Esophagus muscularis mucosa (tissue), 4 donors: ENCODE measurements around the gene SLX4IP. TPM values are rescaled to one million over a fixed set of nuclear protein-coding genes. Genes with fewer than 3 reads are reported as not detected.

Experiments used
- DNase-seq: peaks from one replicate; pipeline ENCODE4 v3.0.0-alpha.2; 2017; ENCODE audit errors: extremely low spot score
- H3K27ac ChIP-seq, 4 donors: fragments of 200-600 bp; sonication (generic); replicated peaks in 1 of 4; 1 replicate in 3 of 4; 2 replicates in 1 of 4; pipeline ENCODE4 v1.5.1; 2016 to 2019; ENCODE audit warnings: mild to moderate bottlenecking in 1 of 4
- H3K27me3 ChIP-seq, 4 donors: fragments of 200-600 bp; sonication (generic); one replicate each; pipeline versions ENCODE4 v1.5.1 to v1.6.0; 2016 to 2019
- H3K36me3 ChIP-seq, 4 donors: fragments of 200-600 bp; sonication (generic); one replicate each; pipeline ENCODE4 v1.5.1; 2016 to 2019
- H3K4me1 ChIP-seq, 4 donors: fragments of 200-600 bp; sonication (generic); one replicate each; pipeline ENCODE4 v1.5.1; 2016 to 2019
- H3K4me3 ChIP-seq, 4 donors: fragments of 200-600 bp; sonication (generic); 1 replicate in 2 of 4; 2 replicates in 2 of 4; pipeline ENCODE4 v1.5.1; 2016 to 2019; ENCODE audit warnings: mild to moderate bottlenecking in 4 of 4, moderate library complexity in 1 of 4
- H3K9me3 ChIP-seq, 4 donors: fragments of 200-600 bp; sonication (generic); 1 replicate in 3 of 4; 2 replicates in 1 of 4; pipeline ENCODE4 v1.5.1; 2016 to 2019
- EP300 ChIP-seq: sonication (generic); formaldehyde crosslinking; IDR thresholded peaks from one replicate; pipeline ENCODE4 v1.6.1; 2017; ENCODE audit warnings: antibody characterized with exemption
- POLR2A ChIP-seq: fragments of 450-650 bp; IDR thresholded peaks from one replicate; pipeline ENCODE4 v1.6.1; 2017; ENCODE audit warnings: antibody characterized with exemption, moderate library complexity, mild to moderate bottlenecking, low read depth
- POLR2AphosphoS5 ChIP-seq, 2 donors: sonication (generic); formaldehyde crosslinking; IDR thresholded peaks; one replicate each; pipeline ENCODE4 v1.6.1; 2017; ENCODE audit warnings: antibody characterized with exemption in 2 of 2
- WGBS: methylation state at CpG from one replicate; pipeline ENCODE4 v1.1.5; 2018; 5-methylcytosine and 5-hydroxymethylcytosine counted together
- intact Hi-C: fragments of 100-400 bp; cut with DNase I; formaldehyde crosslinking; loops from one replicate; pipeline ENCODE4 v1.15.1; 2023
- total RNA-seq, 4 donors: library from RNA; depleted of rRNA; stranded (reverse); fragments of >200 nt; gene quantifications; one replicate each; pipeline versions ENCODE4 v1.1.0 to v1.2.1, GENCODE V29; 2016
- TF ChIP-seq, protein P1 (sequence below), 3 experiments: fragments of 200-600 bp in 2 of 3; fragments of 450-650 bp in 1 of 3; sonication (generic) in 2 of 3; IDR thresholded peaks; one replicate each; pipeline ENCODE4 v1.5.1; 2017 to 2019; ENCODE audit warnings: antibody characterized with exemption in 3 of 3, mild to moderate bottlenecking in 2 of 3, moderate library complexity in 1 of 3

Gene SLX4IP
- total RNA-seq, 4 donors from 2014 or later, result 1.2 to 2.1 (median 1.5) TPM

DNA sequence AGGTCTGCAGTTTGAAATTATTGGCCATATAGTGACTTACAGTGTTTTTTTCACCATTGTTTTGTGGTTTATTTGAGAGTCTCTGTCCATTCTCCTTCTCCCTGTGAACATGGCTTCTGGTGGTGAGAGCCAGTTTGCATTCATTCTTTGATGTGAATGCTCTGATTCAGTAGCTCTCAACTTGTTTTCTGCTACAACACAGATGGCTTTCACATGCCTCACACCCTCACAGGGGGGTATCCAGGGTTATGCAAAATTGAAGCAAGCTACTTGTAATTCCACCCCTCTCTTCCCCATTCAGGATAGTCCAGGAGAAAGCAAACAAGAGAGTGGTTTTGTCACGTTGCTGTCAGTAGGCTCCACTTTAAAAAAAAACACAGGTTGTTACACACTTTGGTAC lies 55.6 kb downstream of the SLX4IP start:
- DNase-seq, result no peak
- WGBS, result 48% methylated on average over 1 of the region's 1 CpG
- no peak overlapping the region for H3K27ac ChIP-seq
- no peaks in the 10 kb centered on the region for H3K9me3 ChIP-seq
- H3K36me3 ChIP-seq, result no peaks in the 10 kb centered on the region
- peaks cover 0 to 6% (median 0%) of the 10 kb centered on the region in 4 donors for H3K4me1 ChIP-seq
- H3K4me3 ChIP-seq, result no peak overlapping the region
- no peak for TF ChIP-seq POLR2A
- TF ChIP-seq, protein P1, sequence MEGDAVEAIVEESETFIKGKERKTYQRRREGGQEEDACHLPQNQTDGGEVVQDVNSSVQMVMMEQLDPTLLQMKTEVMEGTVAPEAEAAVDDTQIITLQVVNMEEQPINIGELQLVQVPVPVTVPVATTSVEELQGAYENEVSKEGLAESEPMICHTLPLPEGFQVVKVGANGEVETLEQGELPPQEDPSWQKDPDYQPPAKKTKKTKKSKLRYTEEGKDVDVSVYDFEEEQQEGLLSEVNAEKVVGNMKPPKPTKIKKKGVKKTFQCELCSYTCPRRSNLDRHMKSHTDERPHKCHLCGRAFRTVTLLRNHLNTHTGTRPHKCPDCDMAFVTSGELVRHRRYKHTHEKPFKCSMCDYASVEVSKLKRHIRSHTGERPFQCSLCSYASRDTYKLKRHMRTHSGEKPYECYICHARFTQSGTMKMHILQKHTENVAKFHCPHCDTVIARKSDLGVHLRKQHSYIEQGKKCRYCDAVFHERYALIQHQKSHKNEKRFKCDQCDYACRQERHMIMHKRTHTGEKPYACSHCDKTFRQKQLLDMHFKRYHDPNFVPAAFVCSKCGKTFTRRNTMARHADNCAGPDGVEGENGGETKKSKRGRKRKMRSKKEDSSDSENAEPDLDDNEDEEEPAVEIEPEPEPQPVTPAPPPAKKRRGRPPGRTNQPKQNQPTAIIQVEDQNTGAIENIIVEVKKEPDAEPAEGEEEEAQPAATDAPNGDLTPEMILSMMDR (IDR thresholded peaks at IDR 0.05), result no peak
- TF ChIP-seq EP300, result no peak
- no peak for TF ChIP-seq POLR2AphosphoS5 (IDR thresholded peaks at IDR 0.05)
- H3K27me3 ChIP-seq, result no peaks in the 10 kb centered on the region
- intact Hi-C loops, result no loop called here

DNA sequence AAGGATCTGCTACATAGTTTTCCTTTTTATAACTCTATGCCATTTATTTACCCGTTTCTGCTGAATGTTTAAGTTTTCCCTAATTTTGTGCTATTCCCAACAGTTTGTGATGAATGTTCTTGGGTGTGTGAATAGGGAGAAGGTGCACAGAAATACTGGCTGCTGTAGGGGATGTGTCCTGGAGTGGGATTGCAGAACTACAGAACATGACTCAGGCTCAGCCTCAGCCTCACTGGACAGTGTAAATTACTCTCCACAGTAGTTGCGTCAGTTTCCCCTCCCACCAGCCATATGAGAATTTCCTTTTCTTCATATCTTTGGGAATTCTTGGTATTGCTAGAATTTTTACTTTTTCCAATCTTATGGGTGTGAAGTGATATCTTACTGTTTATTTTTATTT lies 57.0 kb downstream of the SLX4IP start:
- Histone ChIP-seq H3K36me3 (no peaks in the 10 kb centered on the region), H3K27me3 (no peaks in the 10 kb centered on the region), H3K27ac (no peak overlapping the region), H3K4me3 (no peak overlapping the region), H3K9me3 (no peaks in the 10 kb centered on the region), H3K4me1 (peaks cover 0 to 6% (median 0%) of the 10 kb centered on the region in 4 donors)
- 85% methylated on average over 2 of the region's 2 CpGs for WGBS
- no peak for TF ChIP-seq POLR2AphosphoS5 (IDR thresholded peaks at IDR 0.05)
- TF ChIP-seq, protein P1 (IDR thresholded peaks at IDR 0.05), result no peak
- no peak for TF ChIP-seq POLR2A
- TF ChIP-seq EP300, result no peak
- intact Hi-C loops, result no loop called here
- no peak for DNase-seq

DNA sequence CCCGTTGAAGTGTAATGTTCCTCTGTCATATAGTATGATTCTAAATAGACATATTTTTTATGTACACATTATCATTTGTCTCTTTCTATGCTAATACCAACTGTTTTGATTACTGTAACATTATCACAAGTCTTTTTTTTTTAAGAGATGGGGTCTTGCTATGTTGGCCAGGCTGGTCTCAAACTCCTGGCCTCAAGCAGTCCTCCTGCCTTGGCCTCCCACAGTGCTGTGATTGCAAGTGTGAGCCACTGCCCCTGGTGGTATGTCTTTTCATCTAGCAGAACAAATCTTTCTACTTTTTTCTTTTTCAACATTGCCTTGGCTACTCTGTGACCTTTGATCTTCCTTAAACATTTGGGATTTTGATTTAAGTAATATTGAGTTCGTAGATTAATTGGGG lies 57.7 kb downstream of the SLX4IP start:
- DNase-seq, result no peak
- no peaks in the 10 kb centered on the region for H3K36me3 ChIP-seq
- intact Hi-C loops, result no loop called here
- no peaks in the 10 kb centered on the region for H3K9me3 ChIP-seq
- no peak overlapping the region for H3K27ac ChIP-seq
- no peaks in the 10 kb centered on the region for H3K27me3 ChIP-seq
- no peak overlapping the region for H3K4me3 ChIP-seq
- 95% methylated on average over 2 of the region's 2 CpGs for WGBS
- TF ChIP-seq POLR2AphosphoS5 (IDR thresholded peaks at IDR 0.05), result no peak
- TF ChIP-seq, protein P1 (IDR thresholded peaks at IDR 0.05), result no peak
- no peak for TF ChIP-seq POLR2A
- no peak for TF ChIP-seq EP300
- H3K4me1 ChIP-seq, result peaks cover 0 to 4% (median 0%) of the 10 kb centered on the region in 4 donors

DNA sequence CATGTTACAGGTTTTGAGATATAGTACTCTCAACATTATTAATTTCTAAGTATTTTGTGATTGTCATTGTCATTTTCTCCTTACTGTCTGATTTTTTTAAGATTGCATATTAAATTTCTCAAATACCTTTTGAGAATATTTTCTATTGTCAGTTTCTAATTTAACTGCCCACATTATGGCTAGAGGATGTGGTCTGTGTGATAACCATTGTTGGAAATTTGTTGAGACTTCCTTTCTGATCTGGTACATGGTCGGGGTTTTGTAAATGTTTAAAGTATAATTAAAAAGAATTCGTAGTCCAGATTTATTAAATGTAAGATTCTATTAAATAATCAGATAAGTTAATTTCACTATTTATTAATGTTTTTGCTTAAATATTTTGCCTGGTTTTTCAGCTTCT lies 60.1 kb downstream of the SLX4IP start:
- TF ChIP-seq EP300, result no peak
- WGBS, result 77% methylated on average over 2 of the region's 2 CpGs

DNA sequence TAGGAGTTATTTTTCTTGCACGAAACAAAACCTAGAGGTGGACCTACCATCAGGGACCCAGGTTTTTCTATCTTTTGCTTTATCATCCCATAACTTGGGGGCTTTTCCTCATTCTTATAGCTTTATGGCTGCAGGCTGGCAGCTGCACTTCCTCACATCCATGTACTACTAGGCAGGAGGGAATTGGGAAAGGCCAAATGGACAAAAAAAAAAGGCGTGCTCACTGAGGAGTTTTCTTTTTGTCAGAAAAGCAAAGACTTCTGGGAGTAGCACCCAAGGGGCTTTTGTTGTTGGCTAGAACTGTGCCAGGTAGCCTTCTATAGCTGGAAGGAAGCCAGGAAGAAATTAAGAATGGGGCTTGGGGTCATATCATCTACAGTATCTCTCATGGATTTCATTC lies 61.4 kb downstream of the SLX4IP start:
- no peak for TF ChIP-seq EP300
- TF ChIP-seq POLR2A, result no peak
- TF ChIP-seq POLR2AphosphoS5 (IDR thresholded peaks at IDR 0.05), result no peak
- TF ChIP-seq, protein P1 (IDR thresholded peaks at IDR 0.05), result no peak
- H3K4me1 ChIP-seq, result no peaks in the 10 kb centered on the region
- H3K9me3 ChIP-seq, result no peaks in the 10 kb centered on the region
- DNase-seq, result no peak
- H3K36me3 ChIP-seq, result no peaks in the 10 kb centered on the region
- intact Hi-C loops, result no loop called here
- H3K27me3 ChIP-seq, result no peaks in the 10 kb centered on the region
- 90% methylated on average over 2 of the region's 2 CpGs for WGBS
- H3K4me3 ChIP-seq, result no peak overlapping the region
- H3K27ac ChIP-seq, result no peak overlapping the region

More for the DNA sequence above, 60.1 kb downstream of the SLX4IP start:
- Histone ChIP-seq H3K4me1 (no peaks in the 10 kb centered on the region), H3K9me3 (no peaks in the 10 kb centered on the region), H3K4me3 (no peak overlapping the region), H3K27ac (no peak overlapping the region), H3K36me3 (no peaks in the 10 kb centered on the region), H3K27me3 (no peaks in the 10 kb centered on the region)
- no peak for DNase-seq
- intact Hi-C loops, result no loop called here
